Measurements from ENCODE around the gene BHLHE41. TPM values are rescaled to one million over a fixed set of nuclear protein-coding genes. Genes with fewer than 3 reads are reported as not detected.
A peak's percentile ranks its signal among the peaks of the same experiment; 100 is the strongest.

The BHLHE41 gene
- total and polyA plus RNA-seq, 11 donors: 6.8 to 66.0 (median 31.4) TPM

GRCh38 chr12:26100666-26101349 lies 24.0 kb downstream of the BHLHE41 start:
- TF ChIP-seq, protein P1, sequence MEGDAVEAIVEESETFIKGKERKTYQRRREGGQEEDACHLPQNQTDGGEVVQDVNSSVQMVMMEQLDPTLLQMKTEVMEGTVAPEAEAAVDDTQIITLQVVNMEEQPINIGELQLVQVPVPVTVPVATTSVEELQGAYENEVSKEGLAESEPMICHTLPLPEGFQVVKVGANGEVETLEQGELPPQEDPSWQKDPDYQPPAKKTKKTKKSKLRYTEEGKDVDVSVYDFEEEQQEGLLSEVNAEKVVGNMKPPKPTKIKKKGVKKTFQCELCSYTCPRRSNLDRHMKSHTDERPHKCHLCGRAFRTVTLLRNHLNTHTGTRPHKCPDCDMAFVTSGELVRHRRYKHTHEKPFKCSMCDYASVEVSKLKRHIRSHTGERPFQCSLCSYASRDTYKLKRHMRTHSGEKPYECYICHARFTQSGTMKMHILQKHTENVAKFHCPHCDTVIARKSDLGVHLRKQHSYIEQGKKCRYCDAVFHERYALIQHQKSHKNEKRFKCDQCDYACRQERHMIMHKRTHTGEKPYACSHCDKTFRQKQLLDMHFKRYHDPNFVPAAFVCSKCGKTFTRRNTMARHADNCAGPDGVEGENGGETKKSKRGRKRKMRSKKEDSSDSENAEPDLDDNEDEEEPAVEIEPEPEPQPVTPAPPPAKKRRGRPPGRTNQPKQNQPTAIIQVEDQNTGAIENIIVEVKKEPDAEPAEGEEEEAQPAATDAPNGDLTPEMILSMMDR (IDR thresholded peaks at IDR 0.05): no peak
- TF ChIP-seq POLR2A (IDR thresholded peaks at IDR 0.05): no peak
- Histone ChIP-seq H3K9me3 (no peaks in the 10 kb centered on the region), H3K4me1 (peaks cover 0 to 5% (median 0%) of the 10 kb centered on the region in 12 donors), H3K36me3 (no peaks in the 10 kb centered on the region), H3K27ac (no peak overlapping the region), H3K27me3 (no peaks in the 10 kb centered on the region), H3K4me3 (no peak overlapping the region)
- ATAC-seq: no peak
- 87 to 92% (median 90%) methylated on average over 8 of the region's 8 CpGs for WGBS, 4 donors
- DNase-seq: no peak
- intact Hi-C loops (cut with DNase I): loop anchor here in 2 of 10 donors (10.0 kb wide), 2 partner anchors 554 to 734 kb away; partner anchors contain the start of gene ITPR2 (in 1 of the 2)

DNA sequence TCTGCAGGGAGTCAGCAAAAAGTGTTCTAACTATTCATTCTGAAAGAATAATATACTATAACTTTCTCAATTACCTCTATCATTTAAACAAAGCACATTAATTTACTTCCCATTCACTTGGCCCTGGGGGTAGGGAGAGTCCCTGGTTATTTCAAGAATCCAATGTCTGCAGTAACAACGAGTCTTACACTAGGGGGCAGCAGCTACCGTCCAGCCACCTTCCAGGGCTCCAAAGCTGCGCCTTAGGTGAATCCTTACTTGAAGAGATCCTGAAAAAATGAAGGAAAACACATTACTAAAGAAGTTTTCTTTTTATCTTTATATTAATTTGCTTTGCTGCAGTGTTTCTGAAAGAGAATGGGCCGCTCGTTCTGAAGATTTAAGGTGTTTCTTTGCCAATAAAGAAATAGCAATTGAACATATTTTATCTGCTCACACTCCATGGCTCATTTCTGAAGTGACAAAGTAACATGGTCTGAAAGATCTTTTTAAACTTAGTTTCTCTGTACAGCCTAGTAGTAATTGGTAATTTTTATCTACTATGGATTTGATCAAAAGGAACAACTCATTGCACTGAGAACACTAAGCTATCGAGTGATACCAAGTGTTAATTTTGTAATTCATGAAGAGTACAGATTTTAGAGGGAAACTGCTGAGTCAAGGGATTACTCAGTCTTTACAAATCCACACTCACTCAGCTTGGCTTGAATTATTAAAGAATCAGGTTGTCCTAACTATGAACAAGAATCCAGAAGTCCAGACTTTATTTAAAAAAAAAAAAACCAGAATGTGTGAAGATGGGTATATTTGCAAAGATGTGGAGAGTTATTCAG lies 27.6 kb downstream of the BHLHE41 start:
- DNase-seq (peak; percentile 64 to 74 (median 73)), ATAC-seq (peak; percentile 77 to 98 (median 94))
- H3K4me3 ChIP-seq: no peak overlapping the region
- no peak for TF ChIP-seq POLR2A (IDR thresholded peaks at IDR 0.05)
- TF ChIP-seq, protein P1 (IDR thresholded peaks at IDR 0.05): peak; percentile 92 to 98 (median 96)
- H3K9me3 ChIP-seq: no peaks in the 10 kb centered on the region
- H3K27me3 ChIP-seq: no peaks in the 10 kb centered on the region
- 15 to 18% (median 16%) methylated on average over 6 of the region's 6 CpGs for WGBS, 4 donors
- no peaks in the 10 kb centered on the region for H3K36me3 ChIP-seq
- H3K4me1 ChIP-seq: peaks cover 0 to 5% (median 0%) of the 10 kb centered on the region in 12 donors
- no peak overlapping the region for H3K27ac ChIP-seq
- intact Hi-C loops (cut with DNase I): loop anchor here in 9 of 10 donors (1.0 to 10.0 kb wide), 8 partner anchors 518 to 662 kb away; no protein-coding TSS in a partner anchor

GRCh38 chr12:26096036-26096435 lies 28.8 kb downstream of the BHLHE41 start:
- H3K27me3 ChIP-seq: no peaks in the 10 kb centered on the region
- intact Hi-C loops (cut with DNase I): loop anchor here in 9 of 10 donors (2.0 to 10.0 kb wide), 7 partner anchors 519 to 661 kb away; no protein-coding TSS in a partner anchor
- peaks cover 0 to 5% (median 0%) of the 10 kb centered on the region in 12 donors for H3K4me1 ChIP-seq
- DNase-seq (no peak), ATAC-seq (no peak)
- TF ChIP-seq POLR2A (IDR thresholded peaks at IDR 0.05): no peak
- TF ChIP-seq, protein P1 (IDR thresholded peaks at IDR 0.05): no peak
- no peak overlapping the region for H3K27ac ChIP-seq
- H3K36me3 ChIP-seq: no peaks in the 10 kb centered on the region
- WGBS, 4 donors: 91 to 94% (median 93%) methylated on average over 2 of the region's 2 CpGs
- no peak overlapping the region for H3K4me3 ChIP-seq
- no peaks in the 10 kb centered on the region for H3K9me3 ChIP-seq

DNA sequence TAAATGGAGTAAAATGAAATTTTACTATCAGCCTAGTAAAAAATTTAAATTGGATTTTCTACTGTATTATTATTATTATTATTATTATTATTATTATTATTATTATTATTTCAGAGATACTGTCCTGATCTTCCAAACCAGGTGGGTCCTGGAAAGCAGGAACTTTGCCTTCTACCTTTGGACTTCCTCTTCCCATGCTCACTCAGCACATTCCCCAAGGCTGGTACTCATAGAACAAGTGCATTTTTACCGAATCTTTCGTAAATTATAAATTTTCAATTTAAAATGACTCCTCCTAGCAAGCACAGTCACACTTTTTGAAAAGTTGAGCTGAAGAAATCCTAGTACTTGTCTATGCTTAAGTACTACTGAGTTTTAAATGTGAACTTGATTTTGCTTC lies 29.7 kb downstream of the BHLHE41 start:
- DNase-seq (no peak), ATAC-seq (no peak)
- no peaks in the 10 kb centered on the region for H3K9me3 ChIP-seq
- no peak overlapping the region for H3K27ac ChIP-seq
- TF ChIP-seq POLR2A (IDR thresholded peaks at IDR 0.05): no peak
- TF ChIP-seq, protein P1 (IDR thresholded peaks at IDR 0.05): no peak
- intact Hi-C loops (cut with DNase I): loop anchor here in 8 of 10 donors (5.0 to 10.0 kb wide), 6 partner anchors 520 to 660 kb away; no protein-coding TSS in a partner anchor
- WGBS, 4 donors: 95 to 98% (median 97%) methylated on average over 2 of the region's 2 CpGs
- peaks cover 0 to 5% (median 0%) of the 10 kb centered on the region in 12 donors for H3K4me1 ChIP-seq
- no peaks in the 10 kb centered on the region for H3K27me3 ChIP-seq
- no peak overlapping the region for H3K4me3 ChIP-seq
- H3K36me3 ChIP-seq: no peaks in the 10 kb centered on the region
